ENCODE measurements around the gene ADGRL3. TPM values are rescaled to one million over a fixed set of nuclear protein-coding genes. Genes with fewer than 3 reads are reported as not detected.

The ADGRL3 gene
- polyA plus RNA-seq, 1 experiment: 0.35 TPM

GRCh38 chr4:62093735-62094134 lies 893.6 kb downstream of the ADGRL3 start:
- CTCF ChIA-PET: no interaction called here
- no peak for DNase-seq (ENCODE audit: low read depth, low spot score)
- H3K4me3 ChIP-seq (ENCODE audit: low read depth, low read length): no peak overlapping the region
- H3K27ac ChIP-seq (ENCODE audit: low read depth, low read length): no peak overlapping the region
- POLR2A ChIA-PET: no interaction called here
- TF ChIP-seq, protein P1, sequence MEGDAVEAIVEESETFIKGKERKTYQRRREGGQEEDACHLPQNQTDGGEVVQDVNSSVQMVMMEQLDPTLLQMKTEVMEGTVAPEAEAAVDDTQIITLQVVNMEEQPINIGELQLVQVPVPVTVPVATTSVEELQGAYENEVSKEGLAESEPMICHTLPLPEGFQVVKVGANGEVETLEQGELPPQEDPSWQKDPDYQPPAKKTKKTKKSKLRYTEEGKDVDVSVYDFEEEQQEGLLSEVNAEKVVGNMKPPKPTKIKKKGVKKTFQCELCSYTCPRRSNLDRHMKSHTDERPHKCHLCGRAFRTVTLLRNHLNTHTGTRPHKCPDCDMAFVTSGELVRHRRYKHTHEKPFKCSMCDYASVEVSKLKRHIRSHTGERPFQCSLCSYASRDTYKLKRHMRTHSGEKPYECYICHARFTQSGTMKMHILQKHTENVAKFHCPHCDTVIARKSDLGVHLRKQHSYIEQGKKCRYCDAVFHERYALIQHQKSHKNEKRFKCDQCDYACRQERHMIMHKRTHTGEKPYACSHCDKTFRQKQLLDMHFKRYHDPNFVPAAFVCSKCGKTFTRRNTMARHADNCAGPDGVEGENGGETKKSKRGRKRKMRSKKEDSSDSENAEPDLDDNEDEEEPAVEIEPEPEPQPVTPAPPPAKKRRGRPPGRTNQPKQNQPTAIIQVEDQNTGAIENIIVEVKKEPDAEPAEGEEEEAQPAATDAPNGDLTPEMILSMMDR (IDR thresholded peaks at IDR 0.05; ENCODE audit: low read depth, low read length): no peak
- H3K27me3 ChIP-seq (ENCODE audit: control insufficient read depth, insufficient read depth, low read length): no peaks in the 10 kb centered on the region
- H3K9me3 ChIP-seq (ENCODE audit: control insufficient read depth, insufficient read depth, low read length): peaks cover 7% of the 10 kb centered on the region

DNA sequence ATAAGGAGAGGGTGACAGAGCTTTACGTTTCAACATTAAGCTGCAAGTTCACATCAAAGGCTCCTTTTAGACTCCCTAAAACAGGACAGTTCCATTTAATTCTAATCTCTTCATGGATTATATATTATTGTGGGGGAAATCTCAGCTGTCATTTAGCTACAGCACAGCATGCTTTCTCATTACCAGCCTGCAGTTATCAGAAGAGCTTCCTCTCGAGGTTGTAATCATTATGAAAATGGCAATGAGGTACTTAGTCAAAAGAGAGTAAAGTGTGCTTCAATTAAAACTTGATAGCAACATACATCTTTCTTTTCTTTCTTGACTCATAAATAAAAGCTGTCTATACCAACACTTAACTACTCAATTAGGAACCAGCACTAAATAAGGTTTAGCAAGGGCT lies 896.8 kb downstream of the ADGRL3 start:
- H3K9me3 ChIP-seq (ENCODE audit: control insufficient read depth, insufficient read depth, low read length): peaks cover 7% of the 10 kb centered on the region
- ChIA-PET POLR2A (no interaction called here), CTCF (no interaction called here)
- TF ChIP-seq, protein P1 (IDR thresholded peaks at IDR 0.05; ENCODE audit: low read depth, low read length): no peak
- H3K27ac ChIP-seq (ENCODE audit: low read depth, low read length): no peak overlapping the region
- H3K4me3 ChIP-seq (ENCODE audit: low read depth, low read length): no peak overlapping the region
- H3K27me3 ChIP-seq (ENCODE audit: control insufficient read depth, insufficient read depth, low read length): no peaks in the 10 kb centered on the region
- DNase-seq (ENCODE audit: low read depth, low spot score): no peak

DNA sequence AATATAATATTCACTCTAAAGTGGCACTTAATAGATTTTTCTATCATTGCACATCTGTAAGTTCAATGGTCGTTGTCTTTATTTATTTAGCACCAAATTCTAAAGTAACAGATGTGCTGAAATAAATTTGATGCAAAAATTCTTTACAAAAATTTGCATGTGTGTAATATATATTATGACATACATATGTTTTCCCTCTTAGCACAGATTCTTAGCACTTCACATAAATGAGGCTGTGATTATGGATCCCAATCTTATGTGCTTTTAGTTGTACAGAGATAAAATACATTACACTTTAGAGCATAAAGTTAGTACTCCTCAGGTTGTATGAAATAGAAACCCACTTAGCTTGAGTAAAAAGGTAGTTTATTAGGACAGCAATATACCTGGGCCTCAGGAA lies 915.1 kb downstream of the ADGRL3 start:
- CTCF ChIA-PET: no interaction called here
- Histone ChIP-seq H3K4me3 (ENCODE audit: low read depth, low read length) (no peak overlapping the region), H3K9me3 (ENCODE audit: control insufficient read depth, insufficient read depth, low read length) (no peaks in the 10 kb centered on the region), H3K27ac (ENCODE audit: low read depth, low read length) (no peak overlapping the region), H3K27me3 (ENCODE audit: control insufficient read depth, insufficient read depth, low read length) (no peaks in the 10 kb centered on the region)
- TF ChIP-seq, protein P1 (IDR thresholded peaks at IDR 0.05; ENCODE audit: low read depth, low read length): no peak
- no peak for DNase-seq (ENCODE audit: low read depth, low spot score)
- POLR2A ChIA-PET: no interaction called here

- POLR2A ChIA-PET: no interaction called here
- no peaks in the 10 kb centered on the region for H3K27me3 ChIP-seq (ENCODE audit: control insufficient read depth, insufficient read depth, low read length)
- H3K27ac ChIP-seq (ENCODE audit: low read depth, low read length): no peak overlapping the region
- no peak overlapping the region for H3K4me3 ChIP-seq (ENCODE audit: low read depth, low read length)
- no peak for DNase-seq (ENCODE audit: low read depth, low spot score)
- CTCF ChIA-PET: no interaction called here
- no peaks in the 10 kb centered on the region for H3K9me3 ChIP-seq (ENCODE audit: control insufficient read depth, insufficient read depth, low read length)
- TF ChIP-seq, protein P1 (IDR thresholded peaks at IDR 0.05; ENCODE audit: low read depth, low read length): no peak
These were observed 917.8 kb downstream of the ADGRL3 start for GRCh38 chr4:62117886-62118285.

DNA sequence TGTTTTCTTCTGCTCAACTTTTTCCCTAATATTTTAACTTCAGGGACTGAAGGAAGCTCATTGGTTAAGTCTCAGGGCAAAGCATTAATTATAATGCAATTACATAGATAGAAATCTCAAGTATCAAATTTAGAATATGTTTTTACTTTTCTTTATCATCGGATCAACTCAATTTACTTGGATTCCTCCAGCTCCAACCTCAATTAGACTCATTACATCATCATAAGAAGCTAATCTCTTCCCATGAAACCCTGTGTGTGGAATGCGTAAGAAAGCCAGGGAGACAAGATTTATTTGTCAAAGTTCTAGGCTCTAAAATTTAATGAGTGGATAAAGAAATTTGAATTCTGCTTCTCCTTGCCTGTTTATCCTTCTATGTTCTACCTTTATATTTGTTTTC lies 918.4 kb downstream of the ADGRL3 start:
- CTCF ChIA-PET: no interaction called here
- Histone ChIP-seq H3K4me3 (ENCODE audit: low read depth, low read length) (no peak overlapping the region), H3K27ac (ENCODE audit: low read depth, low read length) (no peak overlapping the region), H3K9me3 (ENCODE audit: control insufficient read depth, insufficient read depth, low read length) (no peaks in the 10 kb centered on the region), H3K27me3 (ENCODE audit: control insufficient read depth, insufficient read depth, low read length) (no peaks in the 10 kb centered on the region)
- POLR2A ChIA-PET: no interaction called here
- TF ChIP-seq, protein P1 (IDR thresholded peaks at IDR 0.05; ENCODE audit: low read depth, low read length): no peak
- no peak for DNase-seq (ENCODE audit: low read depth, low spot score)
